SH-SY5Y (cell line): ENCODE data around the gene ENTR1.

Experiments used
- GATA2 ChIP-seq: IDR thresholded peaks from 2 replicates; pipeline ENCODE4 v1.6.1; 2011; ENCODE audit warnings: mild to moderate bottlenecking, low read depth, low read length
- GATA3 ChIP-seq: IDR thresholded peaks from 2 replicates; pipeline ENCODE4 v1.6.1; 2011; ENCODE audit warnings: low read depth, mild to moderate bottlenecking, low read length, moderate library complexity

DNA sequence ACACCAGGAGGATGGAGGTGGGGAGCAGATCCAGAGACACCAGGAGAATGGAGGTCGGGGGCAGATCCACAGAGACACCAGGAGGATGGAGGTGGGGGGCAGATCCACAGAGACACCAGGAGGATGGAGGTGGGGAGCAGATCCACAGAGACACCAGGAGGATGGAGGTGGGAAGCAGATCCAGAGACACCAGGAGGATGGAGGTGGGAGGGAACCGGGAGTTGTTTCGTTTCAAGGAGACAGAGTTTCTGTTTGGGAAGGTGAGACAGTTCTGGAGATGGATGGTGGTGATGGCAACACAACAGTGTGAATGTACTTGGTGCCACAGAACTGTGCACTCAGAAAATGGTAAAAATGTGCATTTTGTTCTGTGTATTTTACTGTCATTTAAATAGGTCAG, 38.2 kb upstream of the ENTR1 start:
- TF ChIP-seq GATA2 (no peak), GATA3 (no peak)
